AG09319 (cell line): ENCODE measurements around the gene COL6A2.
"Not testable (repeated sequence)": the region's sequence is repeated elsewhere in the genome, so short reads cannot be mapped to it uniquely, and the experiment has no call there.

Experiments
- DNase-seq: peaks from one replicate; pipeline ENCODE4 v3.0.0-alpha.2; 2010; ENCODE audit warnings: low read depth; ENCODE audit errors: extremely low read depth
- CTCF ChIP-seq: IDR thresholded peaks from 2 replicates; pipeline ENCODE4 v1.5.1; 2011; ENCODE audit warnings: low read depth, mild to moderate bottlenecking, inconsistent platforms, low read length, moderate library complexity

The COL6A2 gene

GRCh38 chr21:46160907-46161632 lies 63.2 kb downstream of the COL6A2 start:
- no peak for DNase-seq
- no peak for TF ChIP-seq CTCF

- no peak for DNase-seq
Measured at GRCh38 chr21:46161633-46162592, 64.0 kb downstream of the COL6A2 start.

GRCh38 chr21:46163380-46163779 lies 65.5 kb downstream of the COL6A2 start:
- no peak for TF ChIP-seq CTCF
- DNase-seq, result no peak

More at GRCh38 chr21:46161633-46162592, 64.0 kb downstream of the COL6A2 start:
- no peak for TF ChIP-seq CTCF

- TF ChIP-seq CTCF, result no peak
- DNase-seq, result no peak
Measured at GRCh38 chr21:46165098-46165497, 67.2 kb downstream of the COL6A2 start.

GRCh38 chr21:46168238-46168637 lies 70.3 kb downstream of the COL6A2 start:
- TF ChIP-seq CTCF, result no peak
- DNase-seq, result no peak

GRCh38 chr21:46168659-46169386 lies 70.9 kb downstream of the COL6A2 start:
- no peak for TF ChIP-seq CTCF
- DNase-seq, result no peak

GRCh38 chr21:46170436-46171193 lies 72.7 kb downstream of the COL6A2 start:
- not testable (repeated sequence) for DNase-seq
